ENCODE measurements around the gene RNF113B. TPM values are rescaled to one million over a fixed set of nuclear protein-coding genes. Genes with fewer than 3 reads are reported as not detected.

Gene RNF113B
- total RNA-seq, 1 donor from 2014 or later, result not detected

GRCh38 chr13:98180092-98180491 lies 3.0 kb upstream of the RNF113B start:
- DNase-seq (ENCODE audit: extremely low spot score, unreplicated experiment), result no peak
- H3K9me3 Mint-ChIP-seq, result no peaks in the 10 kb centered on the region
- H3K4me1 Mint-ChIP-seq (ENCODE audit: unreplicated experiment), result peaks cover 12% of the 10 kb centered on the region
- H3K27me3 Mint-ChIP-seq, result no peaks in the 10 kb centered on the region
- TF ChIP-seq CTCF (conservative IDR thresholded peaks at IDR 0.05), result no peak
- peaks cover 30% of the 10 kb centered on the region for H3K36me3 Mint-ChIP-seq
- H3K4me3 Mint-ChIP-seq, result peak overlapping the region; percentile 9
- no peak overlapping the region for H3K27ac Mint-ChIP-seq

GRCh38 chr13:98175823-98176222 lies 1.2 kb downstream of the RNF113B start:
- Mint-ChIP-seq H3K4me1 (ENCODE audit: unreplicated experiment) (peaks cover 47% of the 10 kb centered on the region), H3K9me3 (no peaks in the 10 kb centered on the region), H3K36me3 (peaks cover 30% of the 10 kb centered on the region), H3K4me3 (no peak overlapping the region), H3K27ac (no peak overlapping the region), H3K27me3 (no peaks in the 10 kb centered on the region)
- DNase-seq (ENCODE audit: extremely low spot score, unreplicated experiment), result no peak
- no peak for TF ChIP-seq CTCF (conservative IDR thresholded peaks at IDR 0.05)

- no peak overlapping the region for H3K4me3 Mint-ChIP-seq
- no peaks in the 10 kb centered on the region for H3K27me3 Mint-ChIP-seq
- peaks cover 50% of the 10 kb centered on the region for H3K4me1 Mint-ChIP-seq (ENCODE audit: unreplicated experiment)
- H3K36me3 Mint-ChIP-seq, result peaks cover 22% of the 10 kb centered on the region
- peak overlapping the region; percentile 63 for H3K27ac Mint-ChIP-seq
- no peak for DNase-seq (ENCODE audit: extremely low spot score, unreplicated experiment)
- H3K9me3 Mint-ChIP-seq, result no peaks in the 10 kb centered on the region
- no peak for TF ChIP-seq CTCF (conservative IDR thresholded peaks at IDR 0.05)
Measured at GRCh38 chr13:98175043-98175442, 2.0 kb downstream of the RNF113B start.

GRCh38 chr13:98174307-98174706 lies 2.8 kb downstream of the RNF113B start:
- H3K27ac Mint-ChIP-seq, result peak overlapping the region; percentile 63
- H3K9me3 Mint-ChIP-seq, result no peaks in the 10 kb centered on the region
- H3K4me1 Mint-ChIP-seq (ENCODE audit: unreplicated experiment), result peaks cover 54% of the 10 kb centered on the region
- no peak overlapping the region for H3K4me3 Mint-ChIP-seq
- peaks cover 20% of the 10 kb centered on the region for H3K36me3 Mint-ChIP-seq
- no peak for TF ChIP-seq CTCF (conservative IDR thresholded peaks at IDR 0.05)
- DNase-seq (ENCODE audit: extremely low spot score, unreplicated experiment), result no peak
- H3K27me3 Mint-ChIP-seq, result no peaks in the 10 kb centered on the region

- H3K27ac Mint-ChIP-seq, result peak overlapping the region; percentile 84
- H3K4me3 Mint-ChIP-seq, result peak overlapping the region; percentile 75
- no peak for DNase-seq (ENCODE audit: extremely low spot score, unreplicated experiment)
- TF ChIP-seq CTCF (conservative IDR thresholded peaks at IDR 0.05), result no peak
- no peaks in the 10 kb centered on the region for H3K27me3 Mint-ChIP-seq
- no peaks in the 10 kb centered on the region for H3K9me3 Mint-ChIP-seq
- peaks cover 58% of the 10 kb centered on the region for H3K4me1 Mint-ChIP-seq (ENCODE audit: unreplicated experiment)
- peaks cover 16% of the 10 kb centered on the region for H3K36me3 Mint-ChIP-seq
Measured at GRCh38 chr13:98173431-98174152, 3.5 kb downstream of the RNF113B start.
